ENCODE data around the gene CNTNAP1. TPM values are rescaled to one million over a fixed set of nuclear protein-coding genes. Genes with fewer than 3 reads are reported as not detected.

CNTNAP1 gene
- total and polyA plus RNA-seq, 11 donors, result 1.3 to 17.9 (median 3.1) TPM

- Histone ChIP-seq H3K27me3 (peaks cover 0 to 35% (median 0%) of the 10 kb centered on the region in 9 donors), H3K36me3 (peaks cover 0 to 23% (median 21%) of the 10 kb centered on the region in 9 donors), H3K4me1 (peaks cover 2 to 74% (median 59%) of the 10 kb centered on the region in 12 donors), H3K4me3 (peak within 1 kb of the TSS; percentile 79 to 97 (median 92)), H3K9me3 (no peaks in the 10 kb centered on the region), H3K27ac (peak within 1 kb of the TSS; percentile 76 to 99 (median 96))
- 0 to 1% (median 0%) methylated on average over 42 to 51 of the region's 51 CpGs for WGBS, 4 donors
- ATAC-seq (peak in 2 of 4 donors; percentile 1 to 3), DNase-seq (no peak)
- intact Hi-C loops (cut with DNase I), result loop anchor here in 4 of 10 donors (2.0 to 10.0 kb wide), 3 partner anchors 62 to 99 kb away; partner anchors contain the start of genes PSMC3IP (in 2 of the 4), RETREG3 (in 1 of the 4) and TUBG1 (in 1 of the 4)
- TF ChIP-seq CTCF (IDR thresholded peaks at IDR 0.05) (peak in 8 of 12 donors; percentile 7 to 50 (median 21)), POLR2A (IDR thresholded peaks at IDR 0.05) (peak; percentile 13 to 92)
These were observed 5.8 kb upstream of the CNTNAP1 start, which contains the start of gene PLEKHH3 for GRCh38 chr17:42676424-42677011. TSS of gene PLEKHH3 (minus strand) at chr17:42676994. CDS start at chr17:42676563, 431 bp downstream.

- Histone ChIP-seq H3K9me3 (no peaks in the 10 kb centered on the region), H3K36me3 (peaks cover 0 to 16% (median 14%) of the 10 kb centered on the region in 9 donors), H3K4me3 (peak overlapping the region; percentile 79 to 97 (median 92)), H3K27ac (peak overlapping the region; percentile 66 to 99 (median 96)), H3K4me1 (peaks cover 2 to 81% (median 65%) of the 10 kb centered on the region in 12 donors), H3K27me3 (peaks cover 0 to 35% (median 0%) of the 10 kb centered on the region in 9 donors)
- ATAC-seq (peak; percentile 70 to 87 (median 82)), DNase-seq (peak; percentile 100)
- TF ChIP-seq CTCF (IDR thresholded peaks at IDR 0.05) (no peak), POLR2A (IDR thresholded peaks at IDR 0.05) (no peak)
- 2 to 4% (median 3%) methylated on average over 21 to 33 of the region's 33 CpGs for WGBS, 4 donors
- intact Hi-C loops (cut with DNase I), result loop anchor here in 4 of 10 donors (2.0 to 10.0 kb wide), 3 partner anchors 62 to 100 kb away; partner anchors contain the start of genes PSMC3IP (in 2 of the 4), RETREG3 (in 1 of the 4) and TUBG1 (in 1 of the 4)
These were observed 5.1 kb upstream of the CNTNAP1 start for GRCh38 chr17:42677012-42677857.

- Histone ChIP-seq H3K27ac (peak overlapping the region; percentile 76 to 99 (median 96)), H3K4me3 (peak overlapping the region; percentile 28 to 97 (median 85)), H3K27me3 (peaks cover 0 to 37% (median 0%) of the 10 kb centered on the region in 9 donors), H3K36me3 (peaks cover 0 to 7% (median 5%) of the 10 kb centered on the region in 9 donors), H3K4me1 (peaks cover 2 to 89% (median 71%) of the 10 kb centered on the region in 12 donors), H3K9me3 (no peaks in the 10 kb centered on the region)
- intact Hi-C loops (cut with DNase I), result loop anchor here in 8 of 10 donors (1.0 to 10.0 kb wide), 6 partner anchors 59 to 101 kb away; partner anchors contain the start of genes RETREG3 (in 4 of the 8), TUBG1 (in 4 of the 8) and PSMC3IP (in 2 of the 8)
- WGBS, 4 donors, result 0 to 1% (median 1%) methylated on average over 12 to 53 of the region's 53 CpGs
- TF ChIP-seq POLR2A (IDR thresholded peaks at IDR 0.05) (peak in 1 of 2 donors; percentile 32), CTCF (IDR thresholded peaks at IDR 0.05) (peak in 1 of 12 donors; percentile 12)
- DNase-seq (peak; percentile 90 to 94 (median 92)), ATAC-seq (peak; percentile 42 to 52 (median 45))
These were observed 4.2 kb upstream of the CNTNAP1 start for GRCh38 chr17:42677921-42678781.
